D341Med (cell line): ENCODE data around the gene UPK1A.
"Not testable (repeated sequence)": the region's sequence is repeated elsewhere in the genome, so short reads cannot be mapped to it uniquely, and the experiment has no call there.

Experiments used
- DNase-seq: peaks from one replicate; pipeline ENCODE4 v3.0.0; 2012; ENCODE audit warnings: low spot score

UPK1A gene

DNA sequence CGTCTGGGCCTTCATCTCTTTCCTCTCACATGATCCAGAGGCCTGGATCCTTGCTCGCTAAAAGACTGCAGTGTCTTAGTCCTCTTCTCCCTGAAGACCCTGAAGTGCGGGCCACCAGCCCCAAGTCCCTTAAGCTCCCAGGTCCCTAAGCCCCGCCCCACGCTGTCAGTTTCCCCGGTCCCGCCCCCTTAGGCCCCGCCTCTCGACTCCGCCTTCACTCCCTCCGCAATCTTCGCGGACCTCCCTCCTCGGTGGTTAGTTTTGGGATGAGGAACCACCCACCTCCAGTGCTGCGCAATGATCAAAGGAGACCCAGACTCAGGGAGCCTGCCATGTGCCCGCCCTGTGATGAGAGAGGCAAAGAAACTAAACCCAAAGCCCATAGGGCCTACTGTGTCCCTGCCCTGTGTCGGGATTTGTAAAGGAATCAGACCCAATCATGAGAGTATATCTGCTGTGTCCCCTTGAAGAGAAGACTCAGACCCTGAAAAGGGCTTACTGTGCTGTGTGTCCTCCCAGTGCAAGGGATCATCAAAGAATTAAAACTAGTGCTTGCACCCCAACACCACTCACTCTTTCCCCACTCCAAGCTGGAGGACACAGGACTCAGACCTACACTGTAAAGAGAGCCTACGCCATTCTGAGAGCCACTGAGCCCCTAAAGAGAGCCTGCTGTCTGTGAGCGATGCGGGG is 21.2 kb upstream of the UPK1A start:
- peak; percentile 79 for DNase-seq

DNA sequence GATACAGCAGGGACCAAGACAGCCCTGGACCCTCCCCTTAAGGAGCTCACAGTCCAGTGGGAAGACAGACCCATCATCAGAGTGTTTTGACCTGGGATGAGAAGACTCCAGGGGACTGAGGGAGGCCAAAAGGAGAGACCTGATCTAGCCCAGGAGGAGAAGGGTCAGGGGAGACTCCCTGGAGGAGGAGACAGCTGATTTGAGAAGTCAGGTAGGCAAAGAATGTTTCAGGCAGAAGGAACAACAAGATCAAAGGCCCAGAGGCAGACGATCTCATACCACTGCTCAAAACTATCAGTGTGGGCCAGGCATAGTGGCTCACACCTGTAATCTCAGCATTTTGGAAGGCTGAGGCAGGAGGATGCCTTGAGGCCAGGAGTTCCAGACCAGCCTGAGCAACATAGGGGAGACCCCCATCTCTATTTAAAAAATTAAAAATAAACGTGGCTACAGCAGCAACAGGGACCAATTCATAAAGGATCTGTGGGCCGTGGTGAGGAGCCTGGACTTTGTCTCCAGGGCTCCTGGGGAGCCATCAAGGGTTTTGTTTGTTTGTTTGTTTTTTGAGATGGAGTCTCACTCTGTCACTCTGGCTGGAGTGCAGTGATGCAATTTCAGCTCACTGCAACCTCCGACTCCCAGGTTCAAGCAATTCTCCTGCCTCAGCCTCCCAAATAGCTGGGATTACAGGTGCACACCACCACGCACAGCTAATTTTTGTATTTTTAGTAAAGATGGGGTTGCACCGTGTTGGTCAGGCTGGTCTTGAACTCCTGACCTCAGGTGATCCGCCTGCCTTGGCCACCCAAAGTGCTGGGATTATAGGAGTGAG is 20.4 kb upstream of the UPK1A start:
- DNase-seq, result no peak

DNA sequence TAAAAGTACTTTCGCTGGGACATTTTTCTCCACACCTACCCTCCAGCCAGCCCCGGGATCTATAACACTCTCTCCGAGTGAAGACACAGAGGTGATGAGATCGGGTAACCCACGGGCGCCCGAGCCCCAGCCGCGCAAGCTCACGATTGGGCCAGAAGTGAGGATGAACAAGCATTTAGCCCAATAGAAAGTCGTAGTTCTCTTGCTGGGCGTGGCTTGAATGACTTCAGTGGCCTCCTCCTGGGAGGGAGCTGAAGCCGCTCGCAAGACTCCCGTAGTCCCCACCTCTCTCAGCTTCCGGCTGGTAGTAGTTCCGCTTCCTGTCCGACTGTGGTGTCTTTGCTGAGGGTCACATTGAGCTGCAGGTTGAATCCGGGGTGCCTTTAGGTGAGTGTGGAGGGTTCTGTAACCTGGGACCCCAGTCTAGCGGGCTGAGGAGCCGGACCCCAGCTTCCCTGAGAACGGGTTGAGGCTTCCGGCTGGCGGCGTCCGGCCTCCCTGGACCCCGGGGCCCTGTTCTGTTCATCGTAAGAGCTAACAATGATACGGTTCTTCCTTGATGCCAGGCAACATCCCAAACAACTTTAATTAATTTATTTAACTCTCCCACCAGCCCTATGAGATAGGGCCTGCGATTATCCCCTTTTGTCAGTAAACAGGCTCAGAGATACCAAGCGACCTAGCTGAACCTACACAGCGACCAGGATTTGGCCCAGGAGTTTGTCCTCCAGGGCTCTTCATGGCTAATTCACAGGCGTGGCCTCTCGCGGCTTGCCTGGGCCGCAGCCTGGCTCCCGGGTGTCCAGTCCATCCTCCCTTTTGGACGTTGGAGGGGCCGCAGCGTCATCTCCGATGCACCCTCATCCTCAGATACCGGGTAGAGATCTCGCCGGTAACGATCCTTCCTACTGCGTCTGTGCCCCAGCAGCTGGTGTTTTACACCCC is 18.0 kb upstream of the UPK1A start, which contains the start of gene COX6B1:
TSS of gene COX6B1 (plus strand) at position 307 of the 945 bp plus-strand sequence. CDS start 2,921 bp downstream, outside the sequence.
- DNase-seq, result peak; percentile 92

DNA sequence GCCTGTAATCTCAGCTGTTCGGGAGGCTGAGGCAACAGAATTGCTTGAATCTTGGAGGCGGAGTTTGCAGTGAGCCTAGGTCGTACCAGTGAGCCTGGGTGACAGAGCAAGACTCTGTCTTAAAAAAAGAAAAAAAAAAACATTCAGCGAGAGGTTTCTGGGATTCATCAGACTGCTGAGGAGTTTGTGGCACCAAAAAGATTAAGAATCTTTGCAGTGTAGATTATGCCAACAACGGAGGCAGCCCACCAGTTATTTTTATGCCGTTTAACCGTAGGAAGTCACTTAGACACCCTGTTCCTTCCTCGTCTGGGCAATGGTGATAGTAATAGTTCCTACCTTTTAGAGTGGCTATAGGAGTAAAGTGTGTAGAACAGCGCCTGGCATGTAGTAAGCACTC is 15.7 kb upstream of the UPK1A start:
- DNase-seq, result no peak

DNA sequence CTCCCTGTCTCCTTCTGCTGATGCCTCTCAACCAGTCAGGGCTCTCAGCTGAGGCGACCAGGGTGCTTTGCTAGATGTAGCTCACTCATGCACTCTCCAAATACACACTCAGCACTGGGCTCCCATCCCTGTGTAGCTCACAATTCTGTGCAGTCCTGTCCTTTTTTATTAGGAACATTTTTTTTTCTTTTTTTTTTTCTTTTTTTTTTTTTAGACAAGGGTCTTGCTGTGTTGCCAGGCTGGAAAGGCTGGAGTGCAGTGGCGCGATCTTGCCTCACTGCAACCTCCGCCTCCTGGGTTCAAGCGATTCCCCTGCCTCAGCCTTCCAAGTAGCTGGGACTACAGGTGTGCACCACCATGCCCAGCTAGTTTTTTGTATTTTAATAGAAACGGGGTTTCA is 11.5 kb upstream of the UPK1A start:
- not testable (repeated sequence) for DNase-seq

DNA sequence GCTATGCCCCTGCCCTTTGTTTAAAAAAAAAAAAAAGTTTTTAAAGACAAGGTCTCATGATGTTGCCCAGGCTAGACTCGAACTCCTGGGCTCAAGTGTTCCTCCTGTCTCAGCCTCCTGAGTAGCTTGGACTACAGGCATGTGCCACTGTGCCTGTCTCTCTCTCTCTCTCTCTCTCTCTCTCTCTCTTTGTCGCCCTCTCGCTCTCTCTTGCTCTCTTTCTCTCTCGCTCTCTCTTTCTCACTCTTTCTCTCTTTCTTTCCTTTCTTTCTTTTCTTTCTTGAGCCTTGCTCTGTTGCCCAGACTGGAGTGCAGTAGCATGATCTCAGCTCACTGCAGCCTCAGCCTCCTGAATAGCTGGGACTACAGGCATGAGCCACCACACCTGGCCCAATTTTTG is 10.7 kb upstream of the UPK1A start:
- DNase-seq, result no peak

DNA sequence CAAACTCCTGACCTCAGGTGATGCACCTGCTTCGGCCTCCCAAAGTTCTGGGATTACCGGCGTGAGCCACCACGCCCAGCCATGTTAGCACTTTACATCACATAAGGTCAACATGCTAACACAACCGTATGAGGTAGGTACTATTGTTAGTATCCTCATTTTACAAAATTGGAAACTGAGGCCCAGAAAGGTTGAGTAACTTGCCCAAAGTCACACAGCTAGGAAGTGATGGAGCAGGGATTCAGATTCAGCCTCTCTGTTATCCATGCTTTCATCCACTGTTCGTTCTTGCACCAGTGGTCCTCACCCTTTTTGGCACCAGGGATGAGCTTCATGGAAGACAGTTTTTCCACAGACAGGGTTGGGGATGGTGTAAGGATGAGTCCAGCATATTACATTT is 9.6 kb upstream of the UPK1A start:
- DNase-seq, result no peak

DNA sequence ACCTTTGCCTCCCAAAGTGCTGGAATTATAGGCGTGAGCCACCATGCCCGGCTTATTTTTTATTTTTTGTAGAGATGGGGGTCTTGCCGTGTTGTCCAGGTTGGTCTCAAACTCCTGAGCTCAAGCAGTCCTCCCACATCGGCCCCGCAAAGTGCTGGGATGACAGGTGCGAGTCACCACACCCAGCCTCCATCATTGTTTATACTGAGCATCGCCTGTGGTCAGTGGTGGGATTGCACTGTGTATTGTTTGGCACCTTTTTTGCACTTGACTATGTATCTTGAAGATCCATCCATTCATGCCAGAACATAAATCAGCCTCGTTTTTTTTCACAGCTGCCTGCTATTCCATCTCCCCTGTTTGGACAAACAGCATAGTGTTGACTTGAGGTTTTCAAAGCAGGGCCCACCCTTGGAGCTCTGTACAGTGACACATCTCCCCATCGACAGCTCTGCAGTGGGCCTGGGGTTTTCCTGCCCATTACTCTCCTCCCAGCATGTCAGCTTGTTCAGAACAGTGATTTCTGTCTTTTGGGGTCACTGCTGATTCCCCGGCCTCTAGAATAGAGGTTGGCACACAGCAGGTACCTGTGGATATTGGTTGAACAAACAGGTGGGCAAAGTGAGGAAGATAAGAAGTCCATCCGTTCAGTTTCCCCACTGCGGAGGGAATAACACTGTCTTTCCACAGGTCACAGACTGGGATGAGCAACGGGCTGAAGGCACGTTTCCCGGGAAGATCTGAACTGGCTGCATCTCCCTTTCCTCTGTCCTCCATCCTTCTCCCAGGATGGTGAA is 8.2 kb upstream of the UPK1A start:
- peak; percentile 16 for DNase-seq

DNA sequence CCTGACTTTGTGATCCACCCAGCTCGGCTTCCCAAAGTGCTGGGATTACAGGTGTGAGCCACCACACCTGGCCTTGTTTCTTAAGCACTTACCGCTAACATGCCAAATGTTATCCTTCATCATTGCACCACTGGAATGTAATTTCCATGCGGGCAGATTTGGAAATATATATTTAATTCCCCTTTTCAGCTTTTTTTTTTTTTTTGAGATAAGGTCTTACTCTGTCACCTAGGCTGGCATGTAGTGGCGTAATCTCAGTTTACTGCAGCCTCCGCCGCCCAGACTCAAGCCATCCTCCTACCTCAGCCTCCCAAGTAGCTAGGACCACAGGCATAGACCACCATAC is 4.3 kb upstream of the UPK1A start:
- no peak for DNase-seq

DNA sequence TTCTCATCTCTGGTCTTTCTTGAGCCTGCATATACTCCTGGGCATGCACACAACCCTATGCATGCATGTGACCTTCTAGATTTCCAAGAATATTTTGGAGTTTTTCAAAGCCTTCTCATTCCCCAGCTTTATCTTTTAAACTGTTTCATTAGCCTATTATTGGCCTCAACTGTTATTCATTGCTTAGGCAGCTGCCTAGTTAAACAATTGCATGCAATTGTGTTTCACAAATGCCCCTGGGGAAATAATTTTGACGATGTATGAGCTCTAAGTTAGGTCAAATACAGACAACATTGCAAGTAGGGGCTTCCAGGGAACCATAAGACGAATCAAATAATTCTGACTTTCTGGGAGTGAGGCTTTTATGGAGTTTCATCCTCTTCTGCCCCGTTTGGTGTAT is 2.3 kb upstream of the UPK1A start:
- DNase-seq, result no peak

DNA sequence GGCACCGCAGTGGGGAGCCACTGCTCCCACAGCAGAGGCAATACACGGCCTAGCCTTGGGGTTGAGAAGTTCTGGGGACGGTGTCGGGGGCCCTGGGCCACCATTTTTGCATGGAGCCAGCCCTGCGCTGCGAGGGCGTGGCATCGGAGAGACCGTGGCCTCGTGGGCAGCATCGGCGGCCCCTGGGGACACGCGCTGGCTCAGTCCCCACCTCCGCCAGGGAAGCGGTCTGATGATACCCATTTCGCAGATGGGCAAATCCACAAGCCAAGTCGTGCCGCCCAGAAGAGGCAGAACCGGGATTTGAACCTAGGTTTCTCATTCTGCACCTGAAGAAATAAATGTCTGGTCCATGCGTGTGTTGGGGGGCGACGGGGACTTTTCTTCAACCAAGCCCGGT is 1.2 kb upstream of the UPK1A start:
- DNase-seq, result no peak

DNA sequence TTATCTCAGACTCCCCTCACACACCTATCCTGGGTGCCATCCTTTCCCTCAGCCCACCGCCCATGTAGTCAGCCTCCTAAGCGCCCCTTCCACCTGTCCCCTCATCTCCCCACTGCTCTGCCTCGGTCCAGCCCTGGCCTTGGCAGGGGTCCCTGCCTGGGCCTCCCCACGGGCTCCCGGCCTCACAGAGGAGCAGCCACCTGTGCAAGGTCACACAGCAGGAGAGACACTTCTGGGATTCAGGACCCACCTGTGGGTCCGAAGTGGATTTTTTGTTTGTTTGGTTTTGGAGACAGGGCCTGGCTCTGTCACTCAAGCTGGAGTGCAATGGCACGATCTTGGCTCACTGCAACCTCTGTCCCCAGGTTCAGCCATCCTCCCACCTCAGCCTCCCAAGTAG is 713 bp upstream of the UPK1A start:
- DNase-seq, result no peak

DNA sequence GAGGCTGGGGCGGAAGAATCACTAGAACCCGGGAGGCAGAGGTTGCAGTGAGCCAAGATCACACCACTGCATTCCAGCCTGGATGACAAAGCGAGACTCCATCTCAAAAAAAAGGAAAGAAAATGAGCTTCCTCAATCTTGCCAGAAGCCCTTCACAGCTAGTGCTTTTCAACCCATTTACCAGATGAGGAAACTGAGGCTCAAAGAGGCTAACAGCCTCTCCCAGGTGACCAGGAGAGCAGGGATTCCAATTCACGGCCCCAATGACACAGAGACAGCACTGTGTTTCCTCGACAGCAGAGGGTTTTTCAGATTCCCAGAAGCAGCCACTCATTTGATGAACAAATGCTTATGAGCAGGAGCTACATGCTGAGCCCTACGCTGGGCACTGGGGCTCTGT is 3.2 kb downstream of the UPK1A start:
- no peak for DNase-seq

DNA sequence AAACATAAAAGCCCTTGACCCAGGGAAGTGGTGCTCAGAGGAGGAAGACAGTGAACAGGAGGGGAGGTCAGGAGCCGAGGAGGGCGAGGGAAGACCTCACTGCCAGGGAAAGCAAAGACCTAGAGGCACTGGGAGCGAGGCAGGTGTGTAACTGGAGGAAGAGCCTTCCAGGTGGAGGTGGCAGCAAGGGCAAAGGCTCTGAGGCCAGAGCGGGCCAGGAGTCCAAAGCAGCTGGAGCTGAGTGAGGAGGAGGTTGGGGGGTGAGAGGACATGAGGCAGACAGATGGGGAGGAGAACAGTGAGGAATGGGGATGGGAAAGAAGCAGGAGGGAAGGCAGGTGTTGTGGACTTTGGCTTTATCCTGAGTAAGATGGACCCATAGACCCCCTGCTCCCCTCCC is 3.7 kb downstream of the UPK1A start:
- DNase-seq, result no peak

DNA sequence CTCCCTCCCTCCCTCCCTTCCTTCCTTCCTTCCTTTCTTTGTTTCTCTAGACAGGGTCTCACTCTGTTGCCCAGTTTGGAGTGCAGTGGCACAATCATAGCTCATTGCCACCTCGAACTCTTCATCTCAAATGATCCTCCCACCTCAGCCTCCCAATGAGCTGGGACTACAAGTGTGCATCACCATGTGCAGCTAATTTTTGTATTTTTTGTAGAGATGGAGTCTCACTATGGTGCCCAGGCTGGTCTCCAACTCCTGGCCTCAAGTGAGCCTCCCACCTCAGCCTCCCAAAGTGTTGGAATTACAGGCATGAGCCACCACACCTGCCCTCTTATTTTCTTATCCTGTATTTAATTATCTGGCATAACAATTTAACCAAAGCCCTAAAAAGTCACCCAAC is 4.4 kb downstream of the UPK1A start:
- DNase-seq, result no peak

DNA sequence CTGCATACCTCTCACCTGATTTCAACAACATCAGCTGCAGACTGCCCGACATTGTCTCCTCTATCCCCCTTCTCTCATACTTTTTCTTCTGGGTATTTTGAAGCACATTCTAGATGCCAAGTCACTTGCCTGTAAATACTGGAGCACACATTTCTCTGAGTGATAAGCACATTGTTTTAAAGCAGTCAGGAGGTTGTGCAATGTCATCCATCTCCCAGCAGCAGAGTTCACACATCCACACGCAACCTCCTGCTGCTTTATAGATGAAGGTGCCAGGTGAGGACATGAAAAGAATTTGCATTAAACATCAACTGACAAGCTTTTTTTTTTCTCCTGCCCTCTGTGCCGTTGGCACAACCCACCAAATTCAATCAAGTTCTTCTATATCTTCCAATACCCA is 5.5 kb downstream of the UPK1A start:
- DNase-seq, result no peak

DNA sequence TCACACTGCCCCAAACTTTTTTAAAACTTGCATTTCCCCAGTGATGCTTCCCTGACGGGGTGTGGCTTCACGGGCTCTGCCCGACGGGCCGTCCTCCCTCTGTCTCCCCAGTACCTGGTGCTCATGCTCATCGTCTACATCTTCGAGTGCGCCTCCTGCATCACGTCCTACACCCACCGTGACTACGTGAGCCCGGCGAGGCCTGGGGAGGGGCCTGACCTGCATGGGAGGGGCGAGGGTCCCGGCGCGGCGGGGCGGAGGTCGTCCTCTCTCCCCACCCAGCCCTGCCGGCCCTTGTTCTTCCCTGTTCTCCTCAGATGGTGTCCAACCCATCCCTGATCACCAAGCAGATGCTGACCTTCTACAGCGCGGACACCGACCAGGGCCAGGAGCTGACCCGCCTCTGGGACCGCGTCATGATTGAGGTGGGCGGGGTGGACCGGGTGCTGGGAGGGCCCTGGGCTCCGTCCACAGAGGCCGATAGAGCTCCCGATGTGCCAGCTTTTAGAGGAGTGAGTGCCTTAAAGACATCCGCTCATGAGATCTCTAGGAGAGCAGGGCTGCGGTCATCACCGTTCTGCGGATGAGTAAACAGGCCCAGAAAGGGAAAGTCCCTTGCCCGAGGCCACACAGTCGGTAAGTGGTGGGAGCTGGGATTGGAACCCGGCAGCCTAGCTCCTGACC is 6.9 kb downstream of the UPK1A start:
- no peak for DNase-seq

DNA sequence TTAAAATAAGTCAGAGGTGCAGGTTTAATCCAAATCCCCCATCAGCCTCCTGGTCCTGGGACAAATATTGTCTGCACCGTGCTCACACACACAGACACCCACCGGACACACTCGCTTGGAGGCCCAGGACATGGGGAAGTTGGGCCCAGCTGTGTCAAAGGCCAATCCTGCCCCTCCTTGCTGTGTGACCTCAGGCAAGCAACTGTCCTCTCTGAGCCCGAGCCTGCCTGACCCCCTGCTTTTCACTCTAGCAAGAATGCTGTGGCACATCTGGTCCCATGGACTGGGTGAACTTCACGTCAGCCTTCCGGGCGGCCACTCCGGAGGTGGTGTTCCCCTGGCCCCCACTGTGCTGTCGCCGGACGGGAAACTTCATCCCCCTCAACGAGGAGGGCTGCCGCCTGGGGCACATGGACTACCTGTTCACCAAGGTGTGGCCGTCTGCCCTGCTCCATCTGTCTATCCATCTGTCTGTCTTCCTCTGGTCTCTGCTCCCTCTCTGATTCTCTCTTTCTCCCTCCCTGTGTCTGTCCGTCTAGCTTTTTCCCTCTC is 9.3 kb downstream of the UPK1A start:
- no peak for DNase-seq

DNA sequence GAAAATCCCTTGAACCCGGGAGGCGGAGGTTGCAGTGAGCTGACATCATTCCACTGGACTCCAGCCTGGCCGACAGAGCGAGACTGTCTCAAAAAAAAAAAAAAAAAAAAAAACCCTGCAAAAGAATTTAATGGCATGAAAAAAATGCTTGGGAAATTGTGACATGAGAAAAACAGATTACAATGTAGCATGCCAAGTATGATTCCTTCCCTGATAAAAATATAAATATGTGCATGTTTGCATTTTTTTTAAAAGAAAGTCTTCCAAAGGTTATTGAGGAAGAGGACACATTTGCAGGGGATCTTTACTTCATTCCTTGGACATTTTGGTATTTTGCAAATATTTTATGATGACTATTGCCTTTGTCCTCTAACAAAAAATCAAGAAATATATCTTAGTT is 23.5 kb downstream of the UPK1A start:
- no peak for DNase-seq

DNA sequence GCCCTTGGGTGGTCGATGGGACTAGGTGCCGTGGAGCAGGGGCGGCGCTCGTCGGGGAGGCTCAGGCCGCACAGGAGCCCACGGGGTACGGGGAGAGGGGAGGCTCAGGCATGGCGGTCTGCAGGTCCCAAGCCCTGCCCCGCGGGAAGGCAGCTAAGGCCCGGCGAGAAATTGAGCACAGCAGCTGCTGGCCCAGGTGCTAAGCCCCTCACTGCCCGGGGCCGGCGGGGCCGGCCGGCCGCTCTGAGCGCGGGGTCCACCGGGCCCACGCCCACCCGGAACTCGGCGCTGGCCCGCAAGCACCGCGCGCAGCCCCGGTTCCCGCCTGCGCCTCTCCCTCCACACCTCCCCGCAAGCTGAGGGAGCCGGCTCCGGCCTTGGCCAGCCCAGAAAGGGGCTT is 24.8 kb downstream of the UPK1A start:
- DNase-seq, result not testable (repeated sequence)

DNA sequence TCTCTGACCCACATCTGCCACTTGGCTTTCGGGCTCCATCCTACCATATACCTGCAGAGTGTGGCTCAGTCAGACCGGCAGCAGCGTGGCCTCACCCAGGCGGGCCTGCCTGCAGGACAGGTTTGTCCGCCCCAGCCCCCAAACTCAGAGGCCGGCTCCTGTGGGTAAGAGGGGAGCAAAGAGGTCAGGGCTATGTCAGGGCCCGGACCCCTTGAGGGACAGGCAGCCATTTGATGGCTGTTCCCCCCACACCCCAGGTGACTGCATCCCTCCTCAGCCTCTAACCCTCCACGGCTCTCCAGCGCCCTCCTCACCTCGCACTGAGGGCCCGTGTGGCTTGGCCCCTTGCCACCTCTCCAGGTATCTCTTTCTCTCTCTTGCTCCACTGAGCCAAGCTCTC is 25.7 kb downstream of the UPK1A start:
- DNase-seq, result no peak
